Loucy (cell line): ENCODE measurements around the gene TMIGD2.

ENCODE experiments used
- H2AFZ ChIP-seq: fragments of 200-600 bp; sonication (generic); 2 replicates; pipeline ENCODE4 v1.6.0; 2016; ENCODE audit warnings: antibody characterized with exemption, mild to moderate bottlenecking, low read length, moderate library complexity
- H3F3A ChIP-seq: fragments of 200-600 bp; 2 replicates; pipeline ENCODE4 v1.6.0; 2016; ENCODE audit warnings: antibody characterized with exemption, low read depth, mild to moderate bottlenecking
- H3K27me3 ChIP-seq: fragments of 200-600 bp; sonication (generic); 2 replicates; pipeline ENCODE4 v1.6.1; 2014; ENCODE audit warnings: low read length, mild to moderate bottlenecking; ENCODE audit not compliant: insufficient read depth, poor library complexity, severe bottlenecking
- H3K36me3 ChIP-seq: fragments of 200-600 bp; sonication (generic); 2 replicates; pipeline ENCODE4 v1.6.1; 2016; ENCODE audit warnings: low read length; ENCODE audit not compliant: insufficient read depth
- H3K4me1 ChIP-seq: fragments of 200-600 bp; sonication (generic); 2 replicates; pipeline ENCODE4 v1.5.1; 2014; ENCODE audit warnings: low read length, mild to moderate bottlenecking; ENCODE audit not compliant: insufficient read depth, poor library complexity, severe bottlenecking
- H3K4me2 ChIP-seq: fragments of 200-600 bp; sonication (generic); 2 replicates; pipeline ENCODE4 v1.6.0; 2014; ENCODE audit warnings: antibody characterized with exemption, low read length, low read depth, mild to moderate bottlenecking; ENCODE audit not compliant: poor library complexity, severe bottlenecking
- H3K4me3 ChIP-seq: fragments of 200-600 bp; sonication (generic); 2 replicates; pipeline ENCODE4 v1.5.1; 2014; ENCODE audit warnings: low read length, mild to moderate bottlenecking, mixed read lengths; ENCODE audit not compliant: poor library complexity, severe bottlenecking
- H3K79me2 ChIP-seq: fragments of 200-600 bp; sonication (generic); 2 replicates; pipeline ENCODE4 v1.6.1; 2014; ENCODE audit warnings: low read length; ENCODE audit not compliant: insufficient read depth
- H3K9ac ChIP-seq: fragments of 200-600 bp; sonication (generic); 2 replicates; pipeline ENCODE4 v1.6.0; 2014; ENCODE audit warnings: mild to moderate bottlenecking, low read depth, low read length, moderate library complexity; ENCODE audit not compliant: poor library complexity, severe bottlenecking
- H3K9me2 ChIP-seq: fragments of 200-600 bp; sonication (generic); replicated peaks from 2 replicates; pipeline ENCODE4 v1.6.1; 2016; ENCODE audit warnings: low read depth, low read length, mixed read lengths
- H3K9me3 ChIP-seq: fragments of 200-600 bp; sonication (generic); 2 replicates; pipeline ENCODE4 v1.6.1; 2014; ENCODE audit warnings: mild to moderate bottlenecking, antibody characterized with exemption, low read length, low read depth; ENCODE audit not compliant: insufficient read depth
- H4K20me1 ChIP-seq: fragments of 200-600 bp; sonication (generic); 2 replicates; pipeline ENCODE4 v1.6.0; 2014; ENCODE audit warnings: antibody characterized with exemption, low read length, mild to moderate bottlenecking; ENCODE audit not compliant: insufficient read depth, poor library complexity, severe bottlenecking
- EZH2phosphoT487 ChIP-seq: fragments of 200-600 bp; IDR thresholded peaks from 2 replicates; pipeline ENCODE4 v1.6.1; 2018; ENCODE audit warnings: antibody characterized with exemption, mild to moderate bottlenecking, moderate library complexity, borderline replicate concordance
- TF ChIP-seq, protein P1 (sequence below): fragments of 200-600 bp; sonication (generic); conservative IDR thresholded peaks from 2 replicates; pipeline ENCODE4 v1.5.1; 2014; ENCODE audit warnings: mild to moderate bottlenecking, antibody characterized with exemption, low read length

TMIGD2 gene

DNA sequence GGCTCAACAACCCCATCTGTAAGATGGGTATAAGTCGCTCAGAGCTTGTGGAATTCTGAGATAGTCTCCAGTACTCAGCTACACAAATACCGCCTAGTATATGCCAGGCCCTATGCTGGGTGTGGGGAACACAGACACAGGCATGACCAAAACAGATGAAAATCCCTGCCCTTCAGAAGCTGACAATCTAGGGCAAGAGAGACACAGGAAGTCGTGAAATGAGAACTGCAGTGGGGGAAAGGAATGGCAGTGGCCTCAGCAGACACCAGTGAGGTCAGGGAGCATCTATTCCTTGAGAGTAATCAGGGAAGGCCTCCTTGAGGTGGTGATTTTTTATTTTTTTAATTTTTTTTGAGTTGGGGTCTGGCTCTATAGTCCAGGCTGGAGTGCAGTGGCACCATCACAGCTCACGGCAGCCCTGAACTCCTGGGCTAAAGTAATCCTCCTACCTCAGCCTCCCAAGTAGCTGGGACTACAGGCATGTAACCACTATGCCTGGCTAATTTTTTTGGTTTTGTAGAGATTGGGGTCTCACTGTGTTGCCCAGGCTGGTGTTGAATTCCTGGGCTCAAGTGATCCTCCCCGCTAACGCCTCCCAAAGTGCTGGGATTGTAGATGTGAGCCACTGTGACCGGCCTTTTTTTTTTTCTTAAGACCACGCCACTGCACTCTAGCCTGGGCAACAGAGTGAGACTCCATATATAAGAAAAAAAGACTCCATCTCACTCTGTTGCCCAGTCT lies 3.2 kb downstream of the TMIGD2 start:
- Histone ChIP-seq H3F3A (no peaks in the 10 kb centered on the region), H3K9ac (no peak overlapping the region), H3K27me3 (no peaks in the 10 kb centered on the region), H2AFZ (no peak overlapping the region), H3K79me2 (no peaks in the 10 kb centered on the region), H3K36me3 (no peaks in the 10 kb centered on the region), H4K20me1 (no peaks in the 10 kb centered on the region), H3K9me3 (no peaks in the 10 kb centered on the region), H3K4me2 (no peak overlapping the region), H3K9me2 (no peaks in the 10 kb centered on the region), H3K4me3 (no peak overlapping the region), H3K4me1 (peaks cover under 1% of the 10 kb centered on the region)
- no peak for TF ChIP-seq EZH2phosphoT487
- TF ChIP-seq, protein P1, sequence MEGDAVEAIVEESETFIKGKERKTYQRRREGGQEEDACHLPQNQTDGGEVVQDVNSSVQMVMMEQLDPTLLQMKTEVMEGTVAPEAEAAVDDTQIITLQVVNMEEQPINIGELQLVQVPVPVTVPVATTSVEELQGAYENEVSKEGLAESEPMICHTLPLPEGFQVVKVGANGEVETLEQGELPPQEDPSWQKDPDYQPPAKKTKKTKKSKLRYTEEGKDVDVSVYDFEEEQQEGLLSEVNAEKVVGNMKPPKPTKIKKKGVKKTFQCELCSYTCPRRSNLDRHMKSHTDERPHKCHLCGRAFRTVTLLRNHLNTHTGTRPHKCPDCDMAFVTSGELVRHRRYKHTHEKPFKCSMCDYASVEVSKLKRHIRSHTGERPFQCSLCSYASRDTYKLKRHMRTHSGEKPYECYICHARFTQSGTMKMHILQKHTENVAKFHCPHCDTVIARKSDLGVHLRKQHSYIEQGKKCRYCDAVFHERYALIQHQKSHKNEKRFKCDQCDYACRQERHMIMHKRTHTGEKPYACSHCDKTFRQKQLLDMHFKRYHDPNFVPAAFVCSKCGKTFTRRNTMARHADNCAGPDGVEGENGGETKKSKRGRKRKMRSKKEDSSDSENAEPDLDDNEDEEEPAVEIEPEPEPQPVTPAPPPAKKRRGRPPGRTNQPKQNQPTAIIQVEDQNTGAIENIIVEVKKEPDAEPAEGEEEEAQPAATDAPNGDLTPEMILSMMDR, result no peak

DNA sequence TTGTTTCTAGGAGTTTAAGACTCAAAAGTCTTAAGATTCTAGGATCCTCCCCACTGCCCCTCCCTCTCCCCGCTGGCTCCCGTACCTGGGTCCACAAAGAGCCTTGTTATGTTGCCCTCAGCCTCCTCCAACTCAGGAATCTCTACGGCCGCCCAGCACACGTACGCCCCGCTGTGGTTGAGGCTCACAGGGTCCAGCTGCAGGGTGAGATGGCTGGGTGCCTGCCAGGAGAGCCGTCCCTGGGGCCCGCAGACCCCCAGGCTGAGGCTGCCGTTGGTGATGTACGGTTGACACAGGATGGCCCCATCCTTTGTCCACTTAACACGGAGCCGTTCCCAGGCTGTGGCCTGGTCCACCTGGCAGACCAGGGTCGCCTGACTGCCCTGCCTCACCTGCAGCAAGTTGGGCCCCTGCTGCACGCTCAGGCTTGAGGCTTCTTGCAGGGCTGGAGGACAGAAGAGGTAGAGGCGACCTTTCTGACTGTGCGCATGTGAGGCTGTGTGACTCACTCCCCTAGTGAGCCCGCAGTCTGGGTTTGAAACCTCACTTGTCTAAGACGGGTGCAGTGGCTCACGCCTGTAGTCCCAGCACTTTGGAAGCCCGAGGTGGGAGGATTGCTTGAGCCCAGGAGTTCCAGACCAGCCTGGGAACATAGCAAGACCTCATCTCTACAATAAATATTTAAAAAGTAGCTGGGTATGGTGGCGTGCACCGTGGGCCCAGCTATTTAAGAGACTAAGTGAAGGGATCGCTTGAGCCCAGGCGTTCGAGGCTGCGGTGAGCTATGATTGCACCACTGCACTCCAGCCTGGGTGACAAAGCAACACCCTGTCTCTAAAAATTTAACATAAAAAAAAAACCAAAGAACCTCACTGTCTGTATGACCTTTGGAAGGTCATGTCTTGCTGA lies 4.0 kb downstream of the TMIGD2 start:
- no peaks in the 10 kb centered on the region for H3K9me3 ChIP-seq
- no peaks in the 10 kb centered on the region for H3K79me2 ChIP-seq
- no peak overlapping the region for H3K9ac ChIP-seq
- no peak for TF ChIP-seq EZH2phosphoT487
- TF ChIP-seq, protein P1, result no peak
- H2AFZ ChIP-seq, result no peak overlapping the region
- H3K4me2 ChIP-seq, result no peak overlapping the region
- H3K9me2 ChIP-seq, result no peaks in the 10 kb centered on the region
- H4K20me1 ChIP-seq, result no peaks in the 10 kb centered on the region
- no peaks in the 10 kb centered on the region for H3K4me1 ChIP-seq
- no peaks in the 10 kb centered on the region for H3K36me3 ChIP-seq
- H3K4me3 ChIP-seq, result no peak overlapping the region
- no peaks in the 10 kb centered on the region for H3K27me3 ChIP-seq
- no peaks in the 10 kb centered on the region for H3F3A ChIP-seq

DNA sequence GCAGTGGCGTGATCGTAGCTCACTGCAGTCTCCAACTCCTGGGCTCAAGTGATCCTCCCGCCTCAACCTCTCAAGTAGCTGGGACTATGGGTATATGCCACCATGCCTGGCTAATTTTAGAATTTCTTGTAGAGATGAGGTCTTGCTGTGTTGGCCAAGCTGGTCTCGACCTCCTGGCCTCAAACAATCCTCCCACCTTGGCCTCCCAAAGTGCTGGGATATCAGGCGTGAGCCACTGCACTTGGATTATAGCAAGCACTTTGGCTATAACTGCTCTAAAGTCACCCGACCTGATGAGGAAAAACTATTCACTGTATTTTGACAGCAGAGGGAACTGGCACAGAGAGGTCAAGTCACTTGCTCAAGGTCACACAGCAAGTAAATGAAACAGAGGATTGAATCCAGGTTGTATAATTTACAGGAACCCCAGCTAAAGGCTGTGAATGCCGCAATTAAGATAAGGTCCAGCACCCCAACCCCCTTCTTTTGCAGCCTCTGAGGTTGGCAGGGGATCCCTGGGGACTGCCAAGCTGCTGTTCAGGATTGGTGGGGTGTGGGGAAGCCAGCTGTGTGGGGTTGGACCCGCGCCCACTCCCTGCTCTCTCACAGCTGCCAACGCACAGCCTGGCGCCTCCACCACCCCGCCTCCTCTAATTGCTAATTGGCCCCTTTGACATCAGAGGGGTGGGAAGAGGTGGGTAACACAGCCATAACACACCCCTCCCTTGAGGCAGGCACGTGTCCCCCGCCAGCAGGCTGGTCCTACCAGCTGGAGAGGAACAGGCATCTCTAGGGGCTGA lies 6.0 kb downstream of the TMIGD2 start:
- no peaks in the 10 kb centered on the region for H3F3A ChIP-seq
- H3K4me2 ChIP-seq, result no peak overlapping the region
- H3K27me3 ChIP-seq, result no peaks in the 10 kb centered on the region
- no peak overlapping the region for H3K4me3 ChIP-seq
- H2AFZ ChIP-seq, result no peak overlapping the region
- H3K9me3 ChIP-seq, result no peaks in the 10 kb centered on the region
- no peaks in the 10 kb centered on the region for H3K4me1 ChIP-seq
- no peak overlapping the region for H3K9ac ChIP-seq
- TF ChIP-seq, protein P1, result no peak
- TF ChIP-seq EZH2phosphoT487, result no peak
- no peaks in the 10 kb centered on the region for H4K20me1 ChIP-seq
- no peaks in the 10 kb centered on the region for H3K9me2 ChIP-seq
- no peaks in the 10 kb centered on the region for H3K79me2 ChIP-seq
- no peaks in the 10 kb centered on the region for H3K36me3 ChIP-seq
